Large intestine (tissue), 3 donors: ENCODE results near the gene CPA4. TPM values are rescaled to one million over a fixed set of nuclear protein-coding genes. Genes with fewer than 3 reads are reported as not detected.
A peak's percentile ranks its signal among the peaks of the same experiment; 100 is the strongest.

Experiments used
- DNase-seq, 2 donors: peaks; one replicate each; pipeline versions ENCODE4 v3.0.0 to v3.0.0-alpha.2; 2013
- H3K27ac ChIP-seq: one replicate; pipeline ENCODE4 v1.5.1; 2013; ENCODE audit warnings: low read length
- H3K27me3 ChIP-seq: 2 replicates; pipeline ENCODE4 v1.6.1; 2013; ENCODE audit warnings: low read length; ENCODE audit not compliant: control insufficient read depth, insufficient read depth
- H3K36me3 ChIP-seq: 2 replicates; pipeline ENCODE4 v1.6.1; 2013; ENCODE audit warnings: low read length; ENCODE audit not compliant: control insufficient read depth, insufficient read depth
- H3K4me1 ChIP-seq: one replicate; pipeline ENCODE4 v1.6.1; 2013; ENCODE audit warnings: low read length; ENCODE audit not compliant: control insufficient read depth, insufficient read depth
- H3K4me3 ChIP-seq: one replicate; pipeline ENCODE4 v1.5.1; 2013; ENCODE audit warnings: low read length
- H3K9me3 ChIP-seq: one replicate; pipeline ENCODE4 v1.6.1; 2013; ENCODE audit warnings: mild to moderate bottlenecking, low read depth, low read length, moderate library complexity; ENCODE audit not compliant: control insufficient read depth
- WGBS: methylation state at CpG from one replicate; pipeline ENCODE4 v1.1.5; 2013; ENCODE audit warnings: low lambda C conversion rate; ENCODE audit not compliant: insufficient coverage; 5-methylcytosine and 5-hydroxymethylcytosine counted together
- polyA plus RNA-seq: library from polyadenylated mRNA; unstranded; fragments of 120-200 nt; gene quantifications from one replicate; pipeline ENCODE4 v1.2.1, GENCODE V29; 2013

Gene CPA4
- polyA plus RNA-seq, 1 donor, result 7.9 TPM

- no CpG with 5 or more reads among the region's 5 CpGs for WGBS
- no peak overlapping the region for H3K27ac ChIP-seq
Observed at GRCh38 chr7:130288829-130289228, 4.1 kb upstream of the CPA4 start.

GRCh38 chr7:130289478-130289877, 3.5 kb upstream of the CPA4 start:
- Histone ChIP-seq H3K27me3 (no peaks in the 10 kb centered on the region), H3K4me3 (no peak overlapping the region), H3K36me3 (no peaks in the 10 kb centered on the region), H3K27ac (no peak overlapping the region), H3K4me1 (no peaks in the 10 kb centered on the region), H3K9me3 (no peaks in the 10 kb centered on the region)
- WGBS, result no CpG with 5 or more reads among the region's 9 CpGs
- DNase-seq, result no peak

More at GRCh38 chr7:130288829-130289228, 4.1 kb upstream of the CPA4 start:
- Histone ChIP-seq H3K4me1 (no peaks in the 10 kb centered on the region), H3K27me3 (no peaks in the 10 kb centered on the region), H3K9me3 (no peaks in the 10 kb centered on the region), H3K36me3 (no peaks in the 10 kb centered on the region), H3K4me3 (no peak overlapping the region)
- DNase-seq, result no peak

GRCh38 chr7:130290745-130291144, 2.2 kb upstream of the CPA4 start:
- DNase-seq, result no peak
- WGBS, result no CpG with 5 or more reads among the region's 6 CpGs
- no peaks in the 10 kb centered on the region for H3K27me3 ChIP-seq
- no peaks in the 10 kb centered on the region for H3K4me1 ChIP-seq
- no peaks in the 10 kb centered on the region for H3K36me3 ChIP-seq
- no peak overlapping the region for H3K27ac ChIP-seq
- no peak overlapping the region for H3K4me3 ChIP-seq
- H3K9me3 ChIP-seq, result no peaks in the 10 kb centered on the region

GRCh38 chr7:130293521-130293920, 560 bp downstream of the CPA4 start:
- Histone ChIP-seq H3K27ac (no peak overlapping the region), H3K4me1 (no peaks in the 10 kb centered on the region), H3K27me3 (no peaks in the 10 kb centered on the region), H3K9me3 (no peaks in the 10 kb centered on the region), H3K4me3 (no peak overlapping the region), H3K36me3 (no peaks in the 10 kb centered on the region)
- DNase-seq, result no peak
- WGBS, result 93% methylated on average over 3 of the region's 8 CpGs

GRCh38 chr7:130294314-130294713, 1.4 kb downstream of the CPA4 start:
- no peak overlapping the region for H3K27ac ChIP-seq
- no peaks in the 10 kb centered on the region for H3K9me3 ChIP-seq
- H3K4me3 ChIP-seq, result no peak overlapping the region
- H3K27me3 ChIP-seq, result no peaks in the 10 kb centered on the region
- DNase-seq, result no peak
- H3K36me3 ChIP-seq, result no peaks in the 10 kb centered on the region
- H3K4me1 ChIP-seq, result no peaks in the 10 kb centered on the region
- no CpG with 5 or more reads among the region's 5 CpGs for WGBS

- Histone ChIP-seq H3K4me3 (no peak overlapping the region), H3K27ac (no peak overlapping the region), H3K4me1 (no peaks in the 10 kb centered on the region), H3K9me3 (no peaks in the 10 kb centered on the region), H3K36me3 (no peaks in the 10 kb centered on the region), H3K27me3 (no peaks in the 10 kb centered on the region)
- no peak for DNase-seq
- 94% methylated on average over 2 of the region's 13 CpGs for WGBS
Observed at GRCh38 chr7:130296221-130296951, 3.4 kb downstream of the CPA4 start.

DNA sequence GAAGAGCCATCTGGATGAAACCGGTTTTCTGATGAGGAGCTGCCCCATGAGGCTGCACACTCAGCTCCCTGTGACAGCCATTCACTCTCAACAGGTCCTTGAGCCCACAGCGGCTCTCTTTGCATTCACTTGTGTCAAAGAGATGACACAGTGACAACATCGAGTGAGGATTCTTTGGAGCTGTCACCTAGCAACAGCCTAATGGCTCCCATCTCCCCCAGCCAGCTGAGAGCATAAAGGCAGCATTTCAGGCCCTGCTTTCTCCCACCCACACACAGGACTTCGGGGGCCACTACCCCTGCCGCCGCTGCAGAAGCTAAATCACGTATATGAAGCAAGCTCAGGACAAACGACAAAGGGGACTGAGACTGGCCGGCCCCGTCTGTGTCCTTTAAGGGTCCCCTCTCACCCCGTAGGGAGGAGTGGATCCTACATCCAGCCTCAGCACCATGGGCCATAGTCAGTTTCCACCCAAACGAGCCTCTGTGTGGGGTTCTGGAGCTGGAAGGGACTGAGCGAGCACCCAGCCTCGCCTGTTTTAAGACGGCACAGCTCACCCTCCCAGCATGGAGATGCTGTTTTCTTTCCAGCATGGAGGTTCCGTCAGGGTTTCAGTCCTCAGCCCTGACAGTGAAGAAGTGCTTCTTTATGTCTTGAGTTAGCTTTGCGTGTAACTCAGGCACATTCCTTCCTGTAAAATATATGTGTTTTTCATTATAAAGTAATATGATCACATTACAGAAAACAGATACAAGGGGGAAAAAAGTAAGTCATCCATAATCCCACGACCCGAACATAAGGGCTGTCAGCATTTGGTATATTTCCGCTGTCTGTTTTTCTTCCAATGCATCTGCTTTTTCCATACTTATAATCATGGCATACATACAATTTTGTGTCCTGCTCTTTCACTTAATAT, 4.9 kb downstream of the CPA4 start:
- DNase-seq, result no peak
- Histone ChIP-seq H3K36me3 (no peaks in the 10 kb centered on the region), H3K9me3 (no peaks in the 10 kb centered on the region), H3K4me3 (no peak overlapping the region), H3K27me3 (no peaks in the 10 kb centered on the region), H3K27ac (peak overlapping the region; percentile 13), H3K4me1 (no peaks in the 10 kb centered on the region)
- 100% methylated on average over 2 of the region's 20 CpGs for WGBS

DNA sequence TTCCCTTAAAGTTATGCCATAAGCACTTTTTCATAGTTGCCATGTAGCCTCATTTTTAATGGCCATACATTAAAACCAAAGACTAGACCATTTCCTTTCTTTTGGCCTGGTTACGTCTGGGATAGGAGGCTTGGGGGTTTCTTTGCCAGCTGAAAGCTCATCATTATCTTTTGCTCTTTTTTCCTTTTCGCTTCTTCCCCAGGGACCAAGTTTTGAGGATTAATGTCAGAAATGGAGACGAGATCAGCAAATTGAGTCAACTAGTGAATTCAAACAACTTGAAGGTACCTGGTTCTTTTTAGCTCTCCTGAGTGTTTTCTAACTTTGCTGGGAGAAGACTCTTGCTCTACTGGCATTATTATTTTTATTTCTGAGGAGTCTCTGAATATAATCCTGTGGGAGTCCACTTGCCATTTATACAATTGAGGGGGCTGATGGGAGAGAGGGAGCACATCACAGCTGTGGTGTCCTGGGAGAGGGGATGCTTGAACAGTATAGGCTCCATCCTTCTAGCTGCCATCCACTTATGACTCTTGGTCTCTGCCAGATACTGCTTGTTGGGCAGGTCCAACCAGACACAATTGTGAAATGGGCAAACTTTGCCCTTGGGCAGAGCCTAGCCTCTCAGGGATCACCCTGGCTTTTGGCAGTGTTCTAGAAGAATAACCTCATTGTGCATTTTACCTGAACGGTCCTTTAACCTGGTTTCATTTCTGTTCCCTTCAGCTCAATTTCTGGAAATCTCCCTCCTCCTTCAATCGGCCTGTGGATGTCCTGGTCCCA, 5.8 kb downstream of the CPA4 start:
- Histone ChIP-seq H3K9me3 (no peaks in the 10 kb centered on the region), H3K27ac (no peak overlapping the region), H3K4me1 (no peaks in the 10 kb centered on the region), H3K36me3 (no peaks in the 10 kb centered on the region), H3K27me3 (no peaks in the 10 kb centered on the region), H3K4me3 (no peak overlapping the region)
- DNase-seq, result no peak
- WGBS, result 100% methylated on average over 2 of the region's 5 CpGs

DNA sequence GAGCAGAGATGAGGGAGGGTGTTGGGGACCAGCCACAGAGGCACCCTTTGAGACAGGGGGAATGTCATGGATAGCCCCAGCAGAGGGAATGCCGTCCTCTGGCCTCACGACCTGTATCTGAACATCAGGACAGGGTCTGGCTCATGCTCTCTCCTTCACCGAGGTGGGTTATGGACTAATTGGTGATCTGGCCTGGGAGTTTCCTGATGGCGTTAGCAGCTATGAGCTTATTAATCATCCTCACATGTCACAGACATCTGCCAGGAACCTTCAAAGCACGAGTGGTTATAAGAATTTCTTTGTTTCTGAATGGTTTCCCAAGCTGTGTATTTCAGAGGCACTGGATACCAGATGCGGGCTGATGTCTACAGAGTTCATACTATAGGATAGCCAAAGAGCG, 6.9 kb downstream of the CPA4 start:
- Histone ChIP-seq H3K9me3 (no peaks in the 10 kb centered on the region), H3K4me1 (no peaks in the 10 kb centered on the region), H3K27me3 (no peaks in the 10 kb centered on the region), H3K36me3 (no peaks in the 10 kb centered on the region), H3K4me3 (no peak overlapping the region), H3K27ac (no peak overlapping the region)
- no CpG with 5 or more reads among the region's 7 CpGs for WGBS
- DNase-seq, result no peak

GRCh38 chr7:130301501-130302020, 8.6 kb downstream of the CPA4 start:
- no peaks in the 10 kb centered on the region for H3K4me1 ChIP-seq
- no peaks in the 10 kb centered on the region for H3K36me3 ChIP-seq
- no peak overlapping the region for H3K4me3 ChIP-seq
- H3K27ac ChIP-seq, result no peak overlapping the region
- no peaks in the 10 kb centered on the region for H3K27me3 ChIP-seq
- WGBS, result 86% methylated on average over 2 of the region's 8 CpGs
- H3K9me3 ChIP-seq, result no peaks in the 10 kb centered on the region
- DNase-seq, result no peak
